H1 (cell line): Measurements from ENCODE around the gene P2RX2. TPM values are rescaled to one million over a fixed set of nuclear protein-coding genes. Genes with fewer than 3 reads are reported as not detected.

Experiments used
- POU5F1 ChIP-seq: IDR thresholded peaks from 2 replicates; pipeline ENCODE4 v1.6.1; 2011; ENCODE audit warnings: low read depth, mild to moderate bottlenecking, low read length, moderate library complexity
- TAF7 ChIP-seq: optimal IDR thresholded peaks from 2 replicates; pipeline ENCODE3; 2011; ENCODE audit warnings: low read depth, mild to moderate bottlenecking, inconsistent platforms, low read length, moderate library complexity, borderline replicate concordance
- polyA plus RNA-seq, 7 experiments: library from polyadenylated mRNA; depleted of rRNA in 3 of 7; stranded (reverse) in 5 of 7; unstranded in 2 of 7; fragments of >200 nt in 5 of 7; fragments of 200-250 nt in 2 of 7; gene quantifications; 1 replicate in 5 of 7; 2 replicates in 1 of 7; 4 replicates in 1 of 7; pipeline versions ENCODE4 v1.2.1 to v1.2.3, GENCODE V29; 2011 to 2013; ENCODE audit warnings: missing spikeins in 2 of 7, mixed read lengths in 2 of 7
- total RNA-seq: library from RNA; stranded (reverse); fragmentation: NEBNext Ultra II Directional; extraction: Animal tissue kit (Norgen Biotek cat#: 25700); gene quantifications from 2 replicates; pipeline ENCODE4 v1.2.1, GENCODE V29; 2021

Gene P2RX2
- total and polyA plus RNA-seq, 2 of the 8 experiments (the other 6 are each of a cell fraction or from before 2014, with no cell fraction given) = 0.84 to 2.2 TPM

GRCh38 chr12:132576701-132577100, 41.9 kb upstream of the P2RX2 start (continued):
- TF ChIP-seq POU5F1 (no peak), TAF7 (no peak)
